B cell (primary cell): ENCODE results near the gene GSTO2. TPM values are rescaled to one million over a fixed set of nuclear protein-coding genes. Genes with fewer than 3 reads are reported as not detected.

Experiments
- ATAC-seq: fragments of 200-7000 bp; cut with Tn5 transposase; one replicate; pipeline ENCODE4 v1.10.0; 2021; ENCODE audit warnings: low read depth, mild to moderate bottlenecking, moderate number of reproducible peaks, moderate library complexity
- CTCF ChIA-PET: fragments of 350-600 bp; sonication (Branson Sonifier 250); formaldehyde crosslinking; loops from one replicate; lab custom pipeline; 2021; ENCODE audit warnings: antibody characterized with exemption, inconsistent platforms; lab: Charles Lee
- POLR2A ChIA-PET: fragments of 350-600 bp; sonication (Branson Sonifier 250); formaldehyde crosslinking; loops from one replicate; lab custom pipeline; 2021; ENCODE audit warnings: antibody characterized with exemption; lab: Charles Lee
- DNase-seq: peaks from one replicate; pipeline ENCODE4 v3.0.0; 2013
- H2AFZ ChIP-seq: 2 replicates; pipeline ENCODE4 v1.6.1; 2012; ENCODE audit warnings: mild to moderate bottlenecking, low read depth, low read length; ENCODE audit not compliant: insufficient read depth, poor library complexity, severe bottlenecking
- H3K27ac ChIP-seq, 2 donors: 1 replicate in 1 of 2; 2 replicates in 1 of 2; pipeline ENCODE4 v1.5.1; 2012 to 2013; ENCODE audit warnings: low read length in 2 of 2, mild to moderate bottlenecking in 2 of 2, moderate library complexity in 1 of 2
- H3K27me3 ChIP-seq, 4 experiments: fragments of 200-600 bp in 1 of 4; sonication (generic) in 1 of 4; replicated peaks in 1 of 4; 1 replicate in 2 of 4; 2 replicates in 2 of 4; pipeline versions ENCODE4 v1.6.1 to v1.7.0; 2013 to 2016; ENCODE audit warnings: low read length in 3 of 4, mild to moderate bottlenecking in 2 of 4, mixed read lengths in 1 of 4, moderate library complexity in 1 of 4; ENCODE audit not compliant: insufficient read depth in 4 of 4, control insufficient read depth in 3 of 4; ENCODE audit errors: control extremely low read depth in 1 of 4
- H3K36me3 ChIP-seq, 2 experiments: replicated peaks in 1 of 2; 1 replicate in 1 of 2; 2 replicates in 1 of 2; pipeline versions ENCODE4 v1.6.1 to v1.7.1; 2013; ENCODE audit warnings: low read length in 1 of 2; ENCODE audit not compliant: insufficient read depth in 2 of 2, control insufficient read depth in 1 of 2; ENCODE audit errors: control extremely low read depth in 1 of 2, extremely low read depth in 1 of 2
- H3K4me1 ChIP-seq, 2 donors: fragments of 200-600 bp in 1 of 2; sonication (generic) in 1 of 2; 1 replicate in 1 of 2; 2 replicates in 1 of 2; pipeline versions ENCODE4 v1.5.1 to v1.6.1; 2013 to 2017; ENCODE audit warnings: low read length in 2 of 2; ENCODE audit not compliant: control insufficient read depth in 2 of 2, insufficient read depth in 2 of 2
- H3K4me2 ChIP-seq: replicated peaks from 2 replicates; pipeline ENCODE3; 2012; ENCODE audit warnings: mild to moderate bottlenecking, low read depth, low read length; ENCODE audit not compliant: poor library complexity, severe bottlenecking
- H3K4me3 ChIP-seq, 5 experiments: fragments of 200-600 bp in 1 of 5; sonication (generic) in 1 of 5; 1 replicate in 3 of 5; 2 replicates in 2 of 5; pipeline versions ENCODE4 v1.5.1 to v1.7.0; 2011 to 2016; ENCODE audit warnings: low read length in 4 of 5, mild to moderate bottlenecking in 4 of 5, low read depth in 2 of 5, control low read depth in 1 of 5, moderate library complexity in 1 of 5; ENCODE audit not compliant: insufficient read depth in 1 of 5; ENCODE audit errors: control extremely low read depth in 1 of 5, extremely low read depth in 1 of 5
- H3K79me2 ChIP-seq: fragments of 200-600 bp; sonication (generic); one replicate; pipeline ENCODE4 v1.6.0; 2016; ENCODE audit warnings: low read length; ENCODE audit not compliant: control insufficient read depth, insufficient read depth
- H3K9ac ChIP-seq: fragments of 200-600 bp; sonication (generic); 2 replicates; pipeline ENCODE4 v1.6.1; 2017; ENCODE audit warnings: mild to moderate bottlenecking, low read length, moderate library complexity
- H3K9me3 ChIP-seq, 3 donors: one replicate each; pipeline versions ENCODE4 v1.6.1 to v1.7.1; 2013; ENCODE audit warnings: low read length in 2 of 3; ENCODE audit not compliant: control insufficient read depth in 2 of 3, insufficient read depth in 1 of 3; ENCODE audit errors: control extremely low read depth in 1 of 3
- H4K20me1 ChIP-seq: 2 replicates; pipeline ENCODE4 v1.6.0; 2012; ENCODE audit warnings: mild to moderate bottlenecking, low read length; ENCODE audit not compliant: insufficient read depth, control insufficient read depth, poor library complexity, severe bottlenecking
- H3K27ac Mint-ChIP-seq: one replicate; pipeline ENCODE4 v1.8.0; 2021; ENCODE audit warnings: mixed read lengths
- H3K27me3 Mint-ChIP-seq: one replicate; pipeline ENCODE4 v1.8.0; 2021; ENCODE audit warnings: mixed read lengths
- H3K4me1 Mint-ChIP-seq: one replicate; pipeline ENCODE4 v1.8.0; 2021; ENCODE audit warnings: mixed read lengths
- H3K4me3 Mint-ChIP-seq: one replicate; pipeline ENCODE4 v1.8.0; 2021; ENCODE audit warnings: mixed read lengths
- H3K9me3 Mint-ChIP-seq: one replicate; pipeline ENCODE4 v1.8.0; 2022; ENCODE audit warnings: mixed read lengths; ENCODE audit not compliant: insufficient read depth
- CTCF ChIP-seq: fragments of 200-600 bp; IDR thresholded peaks from one replicate; pipeline ENCODE4 v1.8.0; 2022; ENCODE audit warnings: antibody characterized with exemption, mild to moderate bottlenecking
- EZH2 ChIP-seq: IDR thresholded peaks from 2 replicates; pipeline ENCODE4 v1.6.1; 2012; ENCODE audit warnings: borderline replicate concordance, low read depth, mild to moderate bottlenecking, moderate library complexity, low read length; ENCODE audit not compliant: insufficient read depth, poor library complexity, severe bottlenecking
- WGBS: methylation state at CpG from one replicate; pipeline ENCODE4 v1.1.5; 2013; ENCODE audit warnings: missing lambda C conversion rate; ENCODE audit not compliant: insufficient coverage; 5-methylcytosine and 5-hydroxymethylcytosine counted together
- intact Hi-C: fragments of 100-400 bp; cut with micrococcal nuclease; formaldehyde crosslinking; loops from one replicate; pipeline ENCODE4 v1.10.0; 2022
- polyA plus RNA-seq: library from polyadenylated mRNA; depleted of rRNA; stranded (reverse); fragments of >200 nt; gene quantifications from 2 replicates; pipeline ENCODE4 v1.2.3, GENCODE V29; 2012
- total RNA-seq, 2 donors: library from RNA; stranded (reverse); fragments of 120-200 nt in 1 of 2; gene quantifications; 1 replicate in 1 of 2; 2 replicates in 1 of 2; pipeline versions ENCODE4 v1.2.3 to v1.2.4, GENCODE V29; 2013 to 2022

The GSTO2 gene
- total and polyA plus RNA-seq, 2 donors (not counting 1 experiment from before 2014, with no cell fraction given), result 0.16 to 0.89 TPM

DNA sequence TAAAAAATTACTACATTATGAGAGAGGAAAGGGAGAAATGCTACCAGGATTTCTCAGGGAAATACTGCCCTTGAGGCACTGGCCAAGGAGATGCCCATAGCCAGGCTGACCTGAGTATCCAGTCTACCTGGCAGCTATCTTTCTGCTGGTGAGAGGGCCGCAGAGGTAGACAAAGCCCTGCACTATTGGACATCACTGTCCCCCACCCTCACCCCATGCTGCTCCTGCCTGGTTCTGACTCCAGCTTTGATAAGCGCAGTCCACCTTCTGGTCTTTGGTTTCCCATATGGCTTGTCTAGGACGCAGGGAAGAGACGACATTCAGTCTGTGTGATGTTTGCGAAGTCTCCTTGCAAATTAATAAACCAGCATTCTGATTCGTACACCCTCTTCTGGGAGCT, 65.6 kb downstream of the GSTO2 start:
- ChIA-PET POLR2A (no interaction called here), CTCF (interaction anchor here (1.2 to 7.1 kb wide), 5 partner anchors 12 to 28 kb away, joined by 3 to 111 read pairs (median 6); partner anchors contain the start of gene CFAP58)
- Mint-ChIP-seq H3K9me3 (no peaks in the 10 kb centered on the region), H3K27me3 (no peaks in the 10 kb centered on the region), H3K4me3 (peak overlapping the region; percentile 74), H3K27ac (peak overlapping the region; percentile 84), H3K4me1 (peaks cover 83% of the 10 kb centered on the region)
- Histone ChIP-seq H3K9ac (no peak overlapping the region), H3K36me3 (peaks cover 0 to 9% of the 10 kb centered on the region in 2 experiments), H3K4me2 (peak overlapping the region; percentile 91), H4K20me1 (peaks cover 79% of the 10 kb centered on the region), H3K4me1 (peaks cover 57 to 76% of the 10 kb centered on the region in 2 donors), H3K4me3 (no peak overlapping the region), H2AFZ (no peak overlapping the region), H3K9me3 (no peaks in the 10 kb centered on the region), H3K27ac (no peak overlapping the region), H3K79me2 (peaks cover 94% of the 10 kb centered on the region), H3K27me3 (no peaks in the 10 kb centered on the region)
- DNase-seq (no peak), ATAC-seq (no peak)
- TF ChIP-seq CTCF (no peak), EZH2 (no peak)
- intact Hi-C loops, result no loop called here
- 100% methylated on average over 6 of the region's 6 CpGs for WGBS

GRCh38 chr10:104334965-104335650, 66.1 kb downstream of the GSTO2 start:
- ChIA-PET CTCF (interaction anchor here (0.7 to 7.1 kb wide), 7 partner anchors 12 to 60 kb away, joined by 3 to 111 read pairs (median 5); partner anchors contain the start of gene CFAP58), POLR2A (interaction anchor here (0.7 kb wide), 1 partner anchor 60 kb away, joined by 3 read pairs; no protein-coding TSS in a partner anchor)
- DNase-seq (no peak), ATAC-seq (no peak)
- Histone ChIP-seq H3K9me3 (no peaks in the 10 kb centered on the region), H3K27ac (peak overlapping the region; percentile 0 to 15), H4K20me1 (peaks cover 73% of the 10 kb centered on the region), H3K4me1 (peaks cover 54 to 76% of the 10 kb centered on the region in 2 donors), H3K4me2 (peak overlapping the region; percentile 91), H3K36me3 (peaks cover 0 to 9% of the 10 kb centered on the region in 2 experiments), H3K4me3 (peak overlapping the region in 1 of 5 experiments; percentile 26), H3K27me3 (no peaks in the 10 kb centered on the region), H3K79me2 (peaks cover 88% of the 10 kb centered on the region), H3K9ac (no peak overlapping the region), H2AFZ (no peak overlapping the region)
- Mint-ChIP-seq H3K4me3 (peak overlapping the region; percentile 74), H3K4me1 (peaks cover 82% of the 10 kb centered on the region), H3K27me3 (no peaks in the 10 kb centered on the region), H3K27ac (peak overlapping the region; percentile 84), H3K9me3 (no peaks in the 10 kb centered on the region)
- 56% methylated on average over 11 of the region's 13 CpGs for WGBS
- intact Hi-C loops, result loop anchor here (5.0 kb wide), 3 partner anchors 213 to 418 kb away; partner anchors contain the start of genes SFR1, SLK and STN1
- no peak for TF ChIP-seq CTCF
